Heart left ventricle (tissue), 16 donors: ENCODE results near the gene HOXC10. TPM values are rescaled to one million over a fixed set of nuclear protein-coding genes. Genes with fewer than 3 reads are reported as not detected.
A peak's percentile ranks its signal among the peaks of the same experiment; 100 is the strongest.

Source experiments
- ATAC-seq, 4 donors: fragments of 200-7000 bp; cut with Tn5 transposase; one replicate each; pipeline ENCODE4 v1.9.1; 2020 to 2022; ENCODE audit warnings: moderate library complexity in 4 of 4, mild to moderate bottlenecking in 3 of 4, moderate number of reproducible peaks in 1 of 4
- DNase-seq, 5 donors: peaks; one replicate each; pipeline ENCODE4 v3.0.0-alpha.2; 2020
- H3K27ac ChIP-seq, 12 donors: fragments of 200-600 bp; sonication (generic) in 4 of 12; one replicate each; pipeline versions ENCODE4 v1.5.0 to v1.8.0; 2016 to 2022; ENCODE audit warnings: mild to moderate bottlenecking in 2 of 12
- H3K27me3 ChIP-seq, 9 donors: fragments of 200-600 bp; sonication (generic) in 2 of 9; one replicate each; pipeline versions ENCODE4 v1.5.1 to v1.8.0; 2016 to 2022; ENCODE audit warnings: mild to moderate bottlenecking in 3 of 9
- H3K36me3 ChIP-seq, 9 donors: fragments of 200-600 bp; sonication (generic) in 2 of 9; one replicate each; pipeline versions ENCODE4 v1.5.0 to v1.8.0; 2018 to 2022; ENCODE audit warnings: mild to moderate bottlenecking in 2 of 9
- H3K4me1 ChIP-seq, 12 donors: fragments of 200-600 bp; sonication (generic) in 4 of 12; one replicate each; pipeline versions ENCODE4 v1.5.0 to v1.8.0; 2016 to 2022; ENCODE audit warnings: mild to moderate bottlenecking in 3 of 12
- H3K4me3 ChIP-seq, 12 donors: fragments of 200-600 bp; sonication (generic) in 4 of 12; one replicate each; pipeline versions ENCODE4 v1.5.0 to v1.8.0; 2017 to 2022; ENCODE audit warnings: mild to moderate bottlenecking in 9 of 12, moderate library complexity in 4 of 12
- H3K9me3 ChIP-seq, 12 donors: fragments of 200-600 bp; sonication (generic) in 4 of 12; one replicate each; pipeline versions ENCODE4 v1.5.0 to v1.8.0; 2016 to 2022; ENCODE audit warnings: mild to moderate bottlenecking in 1 of 12
- CTCF ChIP-seq, 12 donors: fragments of 200-600 bp; sonication (generic) in 4 of 12; IDR thresholded peaks; one replicate each; pipeline versions ENCODE4 v1.5.0 to v1.8.0; 2018 to 2022; ENCODE audit warnings: antibody characterized with exemption in 12 of 12, mild to moderate bottlenecking in 5 of 12
- POLR2A ChIP-seq, 2 donors: fragments of 450-650 bp; IDR thresholded peaks; one replicate each; pipeline ENCODE4 v1.6.1; 2017; ENCODE audit warnings: antibody characterized with exemption in 2 of 2, mild to moderate bottlenecking in 2 of 2, moderate library complexity in 2 of 2
- WGBS, 4 donors: extraction: QIAGEN DNeasy Blood & Tissue Kit in 2 of 4; methylation state at CpG; one replicate each; pipeline versions ENCODE4 v1.1.5 to v1.1.7; 2013 to 2018; 5-methylcytosine and 5-hydroxymethylcytosine counted together
- intact Hi-C, 10 donors: fragments of 100-400 bp; cut with DNase I; formaldehyde crosslinking; loops; one replicate each; pipeline versions ENCODE4 v1.11.1 to v1.14.2; 2022
- polyA plus RNA-seq, 2 donors: library from polyadenylated mRNA; stranded (reverse); fragments of 200-250 nt; gene quantifications; one replicate each; pipeline ENCODE4 v1.2.3, GENCODE V29; 2013
- total RNA-seq, 9 donors: library from RNA; depleted of rRNA in 2 of 9; stranded (reverse); fragments of >200 nt in 2 of 9; fragmentation: NEBNext Ultra II Directional in 3 of 9; extraction: Animal tissue kit (Norgen Biotek cat#: 25700) in 3 of 9; gene quantifications; one replicate each; pipeline versions ENCODE4 v1.1.0 to v1.2.4, GENCODE V29; 2016 to 2023
- donor health status: ischemic (EF 13 %, LVEDD 7.1; RV severe dilation, severe dysfunction).
- donor health status: healthy with polysubstance abuse.
- donor health status: DM: no; HTN: yes; CAD: no.
- donor health status: DM: no; HTN: no; CAD: no.
- donor health status: ischemic (EF 25% LVEDD 6.9; RV normal size, moderate dysfunction).
- donor health status: ischemic (EF 25% LVEDD 5.7; RV mildly dilated, moderate dysfunction).
- donor health status: healthy.
- donor health status: DM: yes; HTN: yes; CAD: no.
- donor health status: ischemic (EF 35%, LVEDD 5.7; RV mildly dilated, moderate dysfunction).
- donor health status: nonischemic (EF 11% LVEDD 7.7; RV severe dilation, severe dysfunction).
- donor health status: DM: yes; HTN: yes; CAD: no.
- donor health status: PGD.
- donor health status: ischemic (EF 29% LVEDD 5.4; RV normal size, mild dysfunction).
- donor health status: nonischemic (EF 23%, LVEDD 6.1; RV moderate dilation, normal function).

HOXC10 gene
- total and polyA plus RNA-seq, 11 donors, result not detected

GRCh38 chr12:54000116-54001114 lies 15.5 kb downstream of the HOXC10 start, which contains the start of gene HOXC9:
Gene HOXC9 (plus strand): TSS chr12:54000161. CDS start chr12:54000189, 28 bp downstream.
- Histone ChIP-seq H3K27ac (no peak within 1 kb of the TSS), H3K36me3 (no peaks in the 10 kb centered on the region), H3K27me3 (peaks cover 83 to 100% (median 100%) of the 10 kb centered on the region in 9 donors), H3K9me3 (no peaks in the 10 kb centered on the region), H3K4me1 (peaks cover 0 to 32% (median 14%) of the 10 kb centered on the region in 12 donors), H3K4me3 (peak within 1 kb of the TSS; percentile 6 to 41 (median 25))
- ATAC-seq (peak in 1 of 4 donors; percentile 35), DNase-seq (no peak)
- WGBS, 4 donors, result 2 to 6% (median 3%) methylated on average over 14 to 87 of the region's 87 CpGs
- intact Hi-C loops, result loop anchor here in 1 of 10 donors (10.0 kb wide), 1 partner anchor 374 kb away; no protein-coding TSS in a partner anchor
- TF ChIP-seq POLR2A (IDR thresholded peaks at IDR 0.05) (no peak), CTCF (IDR thresholded peaks at IDR 0.05) (no peak)

DNA sequence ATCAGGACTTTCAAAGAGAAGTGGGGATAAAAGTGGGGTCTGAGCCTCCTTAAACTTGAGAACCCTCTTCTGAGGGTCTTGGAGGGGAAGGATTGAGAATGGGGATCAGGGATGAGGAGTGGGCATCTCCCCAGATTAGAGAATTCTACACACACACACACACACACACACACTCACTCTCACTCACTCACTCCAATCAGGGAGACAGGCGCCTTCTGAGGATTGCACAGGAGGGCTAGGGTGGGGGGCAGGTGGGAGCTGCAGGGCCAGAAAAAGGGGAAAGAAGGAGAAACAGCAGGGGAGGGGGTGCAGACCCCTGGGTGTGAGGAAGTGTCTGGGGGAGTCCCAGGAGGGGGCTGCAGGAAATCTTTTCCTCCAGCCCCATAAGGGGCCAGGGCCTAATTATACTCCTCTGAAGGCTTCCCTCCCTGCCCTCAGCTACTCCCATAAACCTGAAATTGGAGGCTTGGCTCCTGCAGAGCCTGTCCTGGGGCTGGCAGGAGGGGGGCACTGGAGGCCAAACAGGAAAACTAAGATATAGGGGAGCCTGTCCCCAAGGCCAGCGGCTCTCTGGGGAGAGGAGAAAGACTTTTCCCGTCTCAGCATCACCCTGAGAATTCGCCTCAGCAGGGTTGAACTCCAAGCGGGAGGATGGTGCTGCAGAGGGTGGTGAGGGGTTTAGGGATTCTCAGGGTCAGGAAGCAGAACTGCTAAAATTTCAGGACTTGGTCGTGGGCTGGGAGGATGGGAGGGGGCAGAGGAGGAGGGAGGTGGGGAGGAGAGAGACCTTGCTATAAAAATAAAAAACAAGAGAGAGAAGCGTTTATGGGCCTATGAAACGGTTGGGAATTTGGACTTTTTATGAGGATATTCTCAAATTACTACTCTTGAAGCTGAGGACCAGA lies 16.6 kb downstream of the HOXC10 start:
- no peaks in the 10 kb centered on the region for H3K36me3 ChIP-seq
- peaks cover 0 to 28% (median 14%) of the 10 kb centered on the region in 12 donors for H3K4me1 ChIP-seq
- peaks cover 77 to 100% (median 100%) of the 10 kb centered on the region in 9 donors for H3K27me3 ChIP-seq
- ATAC-seq (no peak), DNase-seq (no peak)
- TF ChIP-seq CTCF (IDR thresholded peaks at IDR 0.05), result no peak
- no peak for TF ChIP-seq POLR2A (IDR thresholded peaks at IDR 0.05)
- no peaks in the 10 kb centered on the region for H3K9me3 ChIP-seq
- no peak overlapping the region for H3K27ac ChIP-seq
- WGBS, 4 donors, result 19 to 27% (median 24%) methylated on average over 8 of the region's 8 CpGs
- H3K4me3 ChIP-seq, result no peak overlapping the region
- intact Hi-C loops, result loop anchor here in 1 of 10 donors (10.0 kb wide), 1 partner anchor 373 kb away; no protein-coding TSS in a partner anchor

DNA sequence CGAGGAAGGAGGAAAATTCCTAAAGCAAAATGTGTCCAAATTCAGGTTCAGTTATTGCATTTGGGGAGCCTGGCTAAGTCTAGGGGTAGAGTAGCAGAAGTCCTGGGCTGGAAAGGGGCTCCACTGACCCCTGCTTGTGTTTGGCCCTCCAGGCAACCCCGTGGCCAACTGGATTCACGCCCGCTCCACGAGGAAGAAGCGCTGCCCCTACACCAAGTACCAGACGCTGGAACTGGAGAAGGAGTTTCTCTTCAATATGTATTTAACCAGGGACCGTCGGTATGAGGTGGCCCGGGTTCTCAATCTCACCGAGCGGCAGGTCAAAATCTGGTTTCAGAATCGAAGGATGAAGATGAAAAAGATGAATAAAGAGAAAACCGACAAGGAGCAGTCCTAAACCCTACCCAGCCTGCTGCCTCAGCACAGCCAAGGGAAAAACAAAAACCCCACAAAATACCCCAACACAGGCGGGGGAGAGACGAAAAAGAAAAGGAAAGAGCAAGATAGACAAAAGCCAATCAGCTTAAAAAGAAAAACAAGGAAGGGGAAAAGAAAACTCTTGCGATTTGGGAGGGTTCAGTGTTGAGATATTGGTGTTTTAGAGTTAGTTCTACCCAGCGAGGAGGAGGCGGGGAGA lies 17.4 kb downstream of the HOXC10 start:
- no peak overlapping the region for H3K4me3 ChIP-seq
- DNase-seq (no peak), ATAC-seq (no peak)
- WGBS, 4 donors, result 12 to 15% (median 14%) methylated on average over 19 of the region's 19 CpGs
- peaks cover 71 to 100% (median 100%) of the 10 kb centered on the region in 9 donors for H3K27me3 ChIP-seq
- H3K4me1 ChIP-seq, result peaks cover 0 to 26% (median 14%) of the 10 kb centered on the region in 12 donors
- no peaks in the 10 kb centered on the region for H3K9me3 ChIP-seq
- no peak overlapping the region for H3K27ac ChIP-seq
- no peaks in the 10 kb centered on the region for H3K36me3 ChIP-seq
- intact Hi-C loops, result loop anchor here in 1 of 10 donors (10.0 kb wide), 1 partner anchor 372 kb away; no protein-coding TSS in a partner anchor
- no peak for TF ChIP-seq CTCF (IDR thresholded peaks at IDR 0.05)
